Hepatocyte (in vitro differentiated cells): ENCODE measurements around the gene MAPKAP1. TPM values are rescaled to one million over a fixed set of nuclear protein-coding genes. Genes with fewer than 3 reads are reported as not detected.

Experiments used
- DNase-seq: peaks from one replicate; pipeline ENCODE4 v3.0.0-alpha.2; 2016; ENCODE audit warnings: low spot score
- H2AFZ ChIP-seq: fragments of 200-600 bp; sonication (generic); 2 replicates; pipeline ENCODE4 v1.6.0; 2016; ENCODE audit warnings: antibody characterized with exemption, mild to moderate bottlenecking
- H3K27ac ChIP-seq: fragments of 200-600 bp; sonication (generic); 2 replicates; pipeline ENCODE4 v1.5.1; 2016; ENCODE audit warnings: mild to moderate bottlenecking
- H3K27me3 ChIP-seq: fragments of 200-600 bp; sonication (generic); 2 replicates; pipeline ENCODE4 v1.6.1; 2016
- H3K36me3 ChIP-seq: fragments of 200-600 bp; sonication (generic); replicated peaks from 2 replicates; pipeline ENCODE4 v1.5.1; 2016; ENCODE audit warnings: low read depth; ENCODE audit not compliant: insufficient read depth
- H3K4me1 ChIP-seq: fragments of 200-600 bp; sonication (generic); 2 replicates; pipeline ENCODE4 v1.5.1; 2016; ENCODE audit warnings: mild to moderate bottlenecking, moderate library complexity; ENCODE audit not compliant: insufficient read depth
- H3K4me2 ChIP-seq: fragments of 200-600 bp; sonication (generic); 2 replicates; pipeline ENCODE4 v1.6.0; 2016
- H3K4me3 ChIP-seq: fragments of 200-600 bp; sonication (generic); 2 replicates; pipeline ENCODE4 v1.5.1; 2016; ENCODE audit warnings: mild to moderate bottlenecking
- H3K79me2 ChIP-seq: fragments of 200-600 bp; sonication (generic); 2 replicates; pipeline ENCODE4 v1.6.0; 2017; ENCODE audit warnings: mild to moderate bottlenecking
- H3K9me2 ChIP-seq: fragments of 200-600 bp; sonication (generic); replicated peaks from 2 replicates; pipeline ENCODE4 v1.6.0; 2017; ENCODE audit warnings: mild to moderate bottlenecking; ENCODE audit not compliant: insufficient read depth
- H3K9me3 ChIP-seq: fragments of 200-600 bp; sonication (generic); 2 replicates; pipeline ENCODE4 v1.5.1; 2016; ENCODE audit warnings: low read depth, mild to moderate bottlenecking
- H4K20me1 ChIP-seq: fragments of 200-600 bp; sonication (generic); 2 replicates; pipeline ENCODE4 v1.6.0; 2016; ENCODE audit warnings: mild to moderate bottlenecking; ENCODE audit not compliant: insufficient read depth, poor library complexity, severe bottlenecking
- EZH2 ChIP-seq: fragments of 200-600 bp; sonication (generic); IDR thresholded peaks from 2 replicates; pipeline ENCODE4 v1.6.1; 2016; ENCODE audit warnings: antibody characterized with exemption, mild to moderate bottlenecking, borderline replicate concordance
- EZH2phosphoT487 ChIP-seq: fragments of 200-600 bp; sonication (generic); IDR thresholded peaks from one replicate; pipeline ENCODE4 v1.6.1; 2018; ENCODE audit warnings: antibody characterized with exemption, mild to moderate bottlenecking, low read depth, moderate library complexity; ENCODE audit not compliant: unreplicated experiment, severe bottlenecking
- WGBS: methylation state at CpG from one replicate; pipeline ENCODE4 v1.1.6; 2016; ENCODE audit warnings: low lambda C conversion rate; ENCODE audit errors: missing lambda C conversion rate; 5-methylcytosine and 5-hydroxymethylcytosine counted together
- polyA plus RNA-seq: library from polyadenylated mRNA; unstranded; fragments of >200 nt; fragmentation: Nextera tagmentation; extraction: Ambion mirVana; gene quantifications from 2 replicates; pipeline ENCODE4 v1.2.1, GENCODE V29; 2016
- total RNA-seq: library from RNA; depleted of rRNA; stranded (reverse); fragments of >200 nt; gene quantifications from 2 replicates; pipeline ENCODE4 v1.2.3, GENCODE V29; 2014
- TF ChIP-seq, protein P1 (sequence below): fragments of 200-600 bp; sonication (generic); IDR thresholded peaks from 2 replicates; pipeline ENCODE4 v1.5.1; 2016; ENCODE audit warnings: antibody characterized with exemption, mild to moderate bottlenecking; ENCODE audit not compliant: poor library complexity

MAPKAP1 gene
- total and polyA plus RNA-seq, 2 experiments from 2014 or later = 74.5 to 79.4 TPM

DNA sequence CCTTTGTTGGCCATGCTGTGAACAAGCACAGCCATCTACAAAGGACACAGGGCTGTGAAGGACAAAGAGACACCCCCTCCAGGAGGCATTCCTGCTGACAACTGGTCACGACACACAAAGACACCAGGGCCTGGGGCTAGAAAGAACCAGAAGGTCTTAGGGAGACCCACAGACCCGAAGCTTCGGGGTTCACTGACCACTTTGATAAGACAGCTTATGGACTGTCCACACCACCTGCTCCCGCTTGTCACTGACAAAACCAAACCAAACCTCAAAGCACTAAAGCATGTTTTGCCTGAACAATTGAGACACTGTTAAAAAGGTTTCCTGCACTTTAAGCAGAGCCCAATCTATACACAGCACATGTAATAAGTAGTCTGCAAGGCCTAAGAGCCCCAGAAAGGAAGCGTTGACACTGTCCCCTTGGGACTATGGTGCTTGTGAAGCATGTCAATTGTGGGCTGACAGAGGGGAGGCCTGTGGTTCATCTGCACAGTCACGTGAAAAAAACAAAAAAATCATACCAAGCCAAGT lies 260.4 kb downstream of the MAPKAP1 start:
- TF ChIP-seq, protein P1, sequence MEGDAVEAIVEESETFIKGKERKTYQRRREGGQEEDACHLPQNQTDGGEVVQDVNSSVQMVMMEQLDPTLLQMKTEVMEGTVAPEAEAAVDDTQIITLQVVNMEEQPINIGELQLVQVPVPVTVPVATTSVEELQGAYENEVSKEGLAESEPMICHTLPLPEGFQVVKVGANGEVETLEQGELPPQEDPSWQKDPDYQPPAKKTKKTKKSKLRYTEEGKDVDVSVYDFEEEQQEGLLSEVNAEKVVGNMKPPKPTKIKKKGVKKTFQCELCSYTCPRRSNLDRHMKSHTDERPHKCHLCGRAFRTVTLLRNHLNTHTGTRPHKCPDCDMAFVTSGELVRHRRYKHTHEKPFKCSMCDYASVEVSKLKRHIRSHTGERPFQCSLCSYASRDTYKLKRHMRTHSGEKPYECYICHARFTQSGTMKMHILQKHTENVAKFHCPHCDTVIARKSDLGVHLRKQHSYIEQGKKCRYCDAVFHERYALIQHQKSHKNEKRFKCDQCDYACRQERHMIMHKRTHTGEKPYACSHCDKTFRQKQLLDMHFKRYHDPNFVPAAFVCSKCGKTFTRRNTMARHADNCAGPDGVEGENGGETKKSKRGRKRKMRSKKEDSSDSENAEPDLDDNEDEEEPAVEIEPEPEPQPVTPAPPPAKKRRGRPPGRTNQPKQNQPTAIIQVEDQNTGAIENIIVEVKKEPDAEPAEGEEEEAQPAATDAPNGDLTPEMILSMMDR = no peak
- no peaks in the 10 kb centered on the region for H3K9me2 ChIP-seq
- no peak overlapping the region for H3K4me2 ChIP-seq
- H3K4me3 ChIP-seq = no peak overlapping the region
- no peak overlapping the region for H3K27ac ChIP-seq
- WGBS = 83% methylated on average over 6 of the region's 6 CpGs
- no peaks in the 10 kb centered on the region for H4K20me1 ChIP-seq
- no peaks in the 10 kb centered on the region for H3K9me3 ChIP-seq
- no peak overlapping the region for H2AFZ ChIP-seq
- H3K36me3 ChIP-seq = no peaks in the 10 kb centered on the region
- no peaks in the 10 kb centered on the region for H3K79me2 ChIP-seq
- no peaks in the 10 kb centered on the region for H3K4me1 ChIP-seq
- H3K27me3 ChIP-seq = no peaks in the 10 kb centered on the region
- DNase-seq = no peak

DNA sequence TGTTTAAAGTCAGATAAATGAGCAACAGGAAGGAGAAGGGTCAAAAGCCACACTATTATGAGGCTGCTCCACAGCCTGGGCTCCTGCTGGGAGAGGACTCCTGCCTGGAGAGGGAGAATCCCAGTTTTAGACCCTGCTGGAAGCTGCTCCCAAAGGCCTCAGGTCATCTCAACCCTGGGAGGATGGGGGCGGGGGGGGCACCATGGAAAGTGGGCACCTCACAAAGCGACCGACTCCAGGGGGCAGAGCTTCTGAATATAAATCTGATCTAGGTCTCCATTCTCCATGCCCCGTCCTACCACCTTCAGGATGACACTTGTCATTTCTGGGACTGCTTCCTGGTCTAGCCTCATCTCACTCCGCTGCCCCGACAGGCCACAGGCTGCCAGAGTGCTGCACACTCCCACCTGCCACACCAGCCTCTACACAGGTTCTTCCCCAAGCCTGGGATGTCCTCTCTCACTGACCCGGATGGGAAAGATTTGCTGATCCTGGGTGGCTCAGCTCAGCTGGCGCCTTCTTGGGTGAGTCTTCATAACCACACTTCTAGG lies 262.0 kb downstream of the MAPKAP1 start:
- no peak for TF ChIP-seq EZH2phosphoT487
- TF ChIP-seq, protein P1 = no peak
- TF ChIP-seq EZH2 = no peak
- H3K9me3 ChIP-seq = no peaks in the 10 kb centered on the region
- no peaks in the 10 kb centered on the region for H3K79me2 ChIP-seq
- H3K27me3 ChIP-seq = no peaks in the 10 kb centered on the region
- H3K27ac ChIP-seq = no peak overlapping the region
- DNase-seq = no peak
- H3K4me1 ChIP-seq = no peaks in the 10 kb centered on the region
- H4K20me1 ChIP-seq = no peaks in the 10 kb centered on the region
- H3K9me2 ChIP-seq = no peaks in the 10 kb centered on the region
- H2AFZ ChIP-seq = no peak overlapping the region
- H3K4me3 ChIP-seq = no peak overlapping the region
- WGBS = 97% methylated on average over 8 of the region's 8 CpGs
- H3K4me2 ChIP-seq = no peak overlapping the region
- no peaks in the 10 kb centered on the region for H3K36me3 ChIP-seq

DNA sequence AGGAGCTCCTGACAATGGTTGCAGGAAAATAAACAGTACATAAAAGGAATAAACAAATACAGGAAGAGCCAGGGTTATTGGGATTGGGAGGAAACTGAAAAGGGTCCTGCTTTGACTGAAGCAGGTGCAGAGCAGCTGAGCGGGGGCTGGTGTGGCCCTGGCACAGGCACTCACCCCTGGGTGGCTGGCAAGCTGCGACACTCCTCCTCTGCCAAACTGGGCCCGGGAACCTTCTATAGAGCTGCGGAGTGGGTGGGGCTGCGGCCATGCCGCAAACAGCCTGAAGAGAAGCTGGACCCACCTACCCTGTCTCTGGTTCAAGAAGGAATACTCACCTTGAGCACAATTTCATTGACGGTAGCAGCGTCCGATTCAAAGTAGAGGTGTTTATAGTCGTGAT lies 262.8 kb downstream of the MAPKAP1 start:
- H3K4me1 ChIP-seq = no peaks in the 10 kb centered on the region
- 97% methylated on average over 10 of the region's 10 CpGs for WGBS
- no peaks in the 10 kb centered on the region for H3K36me3 ChIP-seq
- H4K20me1 ChIP-seq = no peaks in the 10 kb centered on the region
- H3K9me3 ChIP-seq = no peaks in the 10 kb centered on the region
- no peak for DNase-seq
- H3K27ac ChIP-seq = no peak overlapping the region
- H3K9me2 ChIP-seq = no peaks in the 10 kb centered on the region
- no peaks in the 10 kb centered on the region for H3K79me2 ChIP-seq
- no peak overlapping the region for H2AFZ ChIP-seq
- no peak overlapping the region for H3K4me2 ChIP-seq
- no peak overlapping the region for H3K4me3 ChIP-seq
- no peak for TF ChIP-seq EZH2
- TF ChIP-seq, protein P1 = no peak
- TF ChIP-seq EZH2phosphoT487 = no peak
- no peaks in the 10 kb centered on the region for H3K27me3 ChIP-seq
